Measurements from ENCODE around the gene VPS39. TPM values are rescaled to one million over a fixed set of nuclear protein-coding genes. Genes with fewer than 3 reads are reported as not detected.

The VPS39 gene
- polyA plus RNA-seq (2012; rRNA removed) = 61.1 and 68.4 TPM in 2 replicates
- 32.8 and 47.3 TPM in 2 replicates for polyA plus RNA-seq (2012; cell fraction: cytosol; rRNA removed)
- polyA plus RNA-seq (2012; cell fraction: nucleus; rRNA removed) = 174 and 206 TPM in 2 replicates

- Histone ChIP-seq H3F3A (replicated peaks; ENCODE audit: insufficient read depth) (peaks cover 26% of the 10 kb centered on the region), H2AFZ (ENCODE audit: low read depth) (peak within 1 kb of the TSS; percentile 73), H3K27me3 (ENCODE audit: insufficient read depth) (no peaks in the 10 kb centered on the region), H4K20me1 (ENCODE audit: insufficient read depth) (peaks cover 2% of the 10 kb centered on the region; the same call in 1 of the 2 replicates), H3K4me2 (peak within 1 kb of the TSS; percentile 84), H3K36me3 (replicated peaks in 1 of 2; ENCODE audit: control insufficient read depth in 1 of 2, insufficient read depth in 2 of 2, low read length in 1 of 2) (peaks cover 37 to 48% of the 10 kb centered on the region in 2 experiments), H3K4me3 (ENCODE audit: low read depth in 2 of 2, low read length in 1 of 2) (peak within 1 kb of the TSS; percentile 81 to 100), H3K9me2 (no peaks in the 10 kb centered on the region), H3K27ac (ENCODE audit: low read depth in 2 of 2, low read length in 1 of 2) (peak within 1 kb of the TSS; percentile 73 to 80), H3K79me2 (ENCODE audit: insufficient read depth) (peaks cover 51% of the 10 kb centered on the region), H3K9me3 (no peaks in the 10 kb centered on the region), H3K4me1 (ENCODE audit: control insufficient read depth in 1 of 2, insufficient read depth in 2 of 2, low read depth in 1 of 2, low read length in 1 of 2) (peaks cover 0 to 13% of the 10 kb centered on the region in 2 experiments; a peak in 2 of 4 replicates), H3K9ac (peak within 1 kb of the TSS; percentile 89)
- peak; percentile 90 for DNase-seq
- under 1% methylated on average over 25 of the region's 45 CpGs for WGBS (ENCODE audit: low lambda C conversion rate)
- CTCF ChIA-PET = interaction anchor here (1.2 to 1.5 kb wide), 2 partner anchors 10 to 14 kb away, joined by 3 to 4 read pairs; no protein-coding TSS in a partner anchor
- peak; percentile 91 for TF ChIP-seq ELF1 (IDR thresholded peaks at IDR 0.05)
- peak; percentile 96 for TF ChIP-seq GABPA (IDR thresholded peaks at IDR 0.05; ENCODE audit: low read depth)
- peak; percentile 51 for TF ChIP-seq TAF1 (IDR thresholded peaks at IDR 0.05; ENCODE audit: borderline replicate concordance, low read depth, low read length)
- TF ChIP-seq NRF1 (IDR thresholded peaks at IDR 0.05; ENCODE audit: low read depth, low read length) = no peak
- TF ChIP-seq RXRA (IDR thresholded peaks at IDR 0.05; ENCODE audit: borderline replicate concordance, low read depth) = no peak
- TF ChIP-seq GATA2 (CRISPR knock-in tag; IDR thresholded peaks at IDR 0.05) = no peak
- no peak for TF ChIP-seq MEF2A (IDR thresholded peaks at IDR 0.05; ENCODE audit: borderline replicate concordance, low read depth)
- no peak for TF ChIP-seq EZH2phosphoT487 (IDR thresholded peaks at IDR 0.05; ENCODE audit: borderline replicate concordance, low read depth)
- TF ChIP-seq CHD2 (IDR thresholded peaks at IDR 0.05; ENCODE audit: low read length, partially characterized antibody) = peak; percentile 44
- TF ChIP-seq MAX (IDR thresholded peaks at IDR 0.05; ENCODE audit: low read depth) = peak; percentile 60; the same call in 1 of the 2 replicates
- TF ChIP-seq NFIC (IDR thresholded peaks at IDR 0.05; ENCODE audit: borderline replicate concordance) = no peak
- peak; percentile 73 for TF ChIP-seq YY1 (IDR thresholded peaks at IDR 0.05; ENCODE audit: low read depth)
- no peak for TF ChIP-seq JUND (IDR thresholded peaks at IDR 0.05)
- TF ChIP-seq MXI1 (IDR thresholded peaks at IDR 0.05; ENCODE audit: low read depth, low read length) = peak; percentile 48; the same call in 1 of the 2 replicates
- no peak for TF ChIP-seq CTCF (IDR thresholded peaks at IDR 0.05)
- TF ChIP-seq PBX3 (IDR thresholded peaks at IDR 0.05) = peak; percentile 36; the same call in 1 of the 2 replicates
- TF ChIP-seq FOSL2 (IDR thresholded peaks at IDR 0.05; ENCODE audit: borderline replicate concordance, low read depth) = no peak
- TF ChIP-seq ZBTB33 (IDR thresholded peaks at IDR 0.05; ENCODE audit: borderline replicate concordance, low read depth) = no peak
- peak; percentile 98 for TF ChIP-seq POLR2AphosphoS5 (IDR thresholded peaks at IDR 0.05; ENCODE audit: low read depth, low read length)
- TF ChIP-seq FOXJ3 (CRISPR knock-in tag; IDR thresholded peaks at IDR 0.05) = no peak
- no peak for TF ChIP-seq USF1 (IDR thresholded peaks at IDR 0.05; ENCODE audit: borderline replicate concordance, low read depth)
- POLR2A ChIA-PET = interaction anchor here (0.7 to 1.3 kb wide), 4 partner anchors 13 to 267 kb away, joined by 3 to 4 read pairs (median 3); partner anchors contain the start of gene TMEM87A
Measured at GRCh38 chr15:42207674-42208579, at the start of gene VPS39. Gene VPS39, minus strand, starts transcription at chr15:42208304. Its CDS starts 151 bp downstream, at chr15:42208153.
